Adrenal gland (tissue), 12 donors: Measurements from ENCODE around the gene NAGLU. TPM values are rescaled to one million over a fixed set of nuclear protein-coding genes. Genes with fewer than 3 reads are reported as not detected.
A peak's percentile ranks its signal among the peaks of the same experiment; 100 is the strongest.

Source experiments
- DNase-seq, 7 donors: peaks; one replicate each; pipeline ENCODE4 v3.0.0-alpha.2; 2019 to 2020
- H3K27ac ChIP-seq, 5 donors: fragments of 200-600 bp; sonication (generic) in 4 of 5; 1 replicate in 3 of 5; 2 replicates in 2 of 5; pipeline versions ENCODE4 v1.5.1 to v1.8.0; 2016 to 2020; ENCODE audit warnings: mild to moderate bottlenecking in 1 of 5
- H3K27me3 ChIP-seq: fragments of 200-600 bp; 2 replicates; pipeline ENCODE4 v1.8.0; 2021
- H3K36me3 ChIP-seq, 2 donors: fragments of 200-600 bp; replicated peaks in 1 of 2; 1 replicate in 1 of 2; 2 replicates in 1 of 2; pipeline versions ENCODE4 v1.5.1 to v1.8.0; 2018 to 2022
- H3K4me1 ChIP-seq, 2 donors: fragments of 200-600 bp; replicated peaks in 1 of 2; 1 replicate in 1 of 2; 2 replicates in 1 of 2; pipeline versions ENCODE4 v1.5.1 to v1.8.0; 2018 to 2021
- H3K4me3 ChIP-seq, 4 donors: fragments of 200-600 bp; sonication (generic) in 3 of 4; one replicate each; pipeline ENCODE4 v1.5.1; 2016 to 2018
- H3K9me3 ChIP-seq, 3 donors: fragments of 200-600 bp; sonication (generic) in 1 of 3; replicated peaks in 1 of 3; 1 replicate in 2 of 3; 2 replicates in 1 of 3; pipeline versions ENCODE4 v1.5.1 to v1.8.0; 2016 to 2021
- POLR2A ChIP-seq, 2 donors: fragments of 450-650 bp; IDR thresholded peaks; one replicate each; pipeline ENCODE4 v1.6.1; 2017; ENCODE audit warnings: antibody characterized with exemption in 2 of 2, mild to moderate bottlenecking in 2 of 2, moderate library complexity in 1 of 2
- WGBS, 4 donors: extraction: QIAGEN DNeasy Blood & Tissue Kit in 2 of 4; methylation state at CpG; one replicate each; pipeline versions ENCODE4 v1.1.5 to v1.1.7; 2013 to 2017; 5-methylcytosine and 5-hydroxymethylcytosine counted together
- intact Hi-C, 2 donors: fragments of 100-400 bp; cut with DNase I; formaldehyde crosslinking; loops; one replicate each; pipeline versions ENCODE4 v1.14.1 to v1.15.0; 2022 to 2023
- polyA plus RNA-seq, 3 donors: library from polyadenylated mRNA; stranded (reverse); fragments of 200-250 nt in 2 of 3; fragments of 350-450 nt in 1 of 3; fragmentation: Illumina TruSeq in 1 of 3; extraction: RNeasy Lipid Tissue Mini Kit (QIAGEN cat#74804) in 1 of 3; gene quantifications; one replicate each; pipeline ENCODE4 v1.2.3, GENCODE V29; 2013 to 2014
- total RNA-seq, 9 donors: library from RNA; depleted of rRNA in 4 of 9; stranded (reverse); fragments of >200 nt in 4 of 9; fragments of 120-200 nt in 1 of 9; fragmentation: NEBNext Ultra II Directional in 1 of 9; extraction: Animal tissue kit (Norgen Biotek cat#: 25700) in 1 of 9; gene quantifications; one replicate each; pipeline versions ENCODE4 v1.1.0 to v1.2.4, GENCODE V29; 2013 to 2023
- TF ChIP-seq, protein P1 (sequence below), 6 experiments: fragments of 450-650 bp in 4 of 6; fragments of 200-600 bp in 2 of 6; sonication (generic) in 1 of 6; IDR thresholded peaks; 1 replicate in 5 of 6; 2 replicates in 1 of 6; pipeline versions ENCODE4 v1.5.1 to v1.8.0; 2016 to 2021; ENCODE audit warnings: antibody characterized with exemption in 6 of 6, mild to moderate bottlenecking in 2 of 6, moderate library complexity in 1 of 6
- donor health status: healthy with polysubstance abuse.
- donor health status: Bipolar disorder and iron deficiency.
- donor health status: DM: yes; HTN: yes; CAD: no.
- donor health status: DM: no; HTN: no; CAD: no.
- donor health status: DM: no; HTN: no; CAD: no.
- donor health status: DM: yes; HTN: yes; CAD: no.

The NAGLU gene
- total and polyA plus RNA-seq, 12 donors: 12.4 to 115 (median 58.5) TPM

DNA sequence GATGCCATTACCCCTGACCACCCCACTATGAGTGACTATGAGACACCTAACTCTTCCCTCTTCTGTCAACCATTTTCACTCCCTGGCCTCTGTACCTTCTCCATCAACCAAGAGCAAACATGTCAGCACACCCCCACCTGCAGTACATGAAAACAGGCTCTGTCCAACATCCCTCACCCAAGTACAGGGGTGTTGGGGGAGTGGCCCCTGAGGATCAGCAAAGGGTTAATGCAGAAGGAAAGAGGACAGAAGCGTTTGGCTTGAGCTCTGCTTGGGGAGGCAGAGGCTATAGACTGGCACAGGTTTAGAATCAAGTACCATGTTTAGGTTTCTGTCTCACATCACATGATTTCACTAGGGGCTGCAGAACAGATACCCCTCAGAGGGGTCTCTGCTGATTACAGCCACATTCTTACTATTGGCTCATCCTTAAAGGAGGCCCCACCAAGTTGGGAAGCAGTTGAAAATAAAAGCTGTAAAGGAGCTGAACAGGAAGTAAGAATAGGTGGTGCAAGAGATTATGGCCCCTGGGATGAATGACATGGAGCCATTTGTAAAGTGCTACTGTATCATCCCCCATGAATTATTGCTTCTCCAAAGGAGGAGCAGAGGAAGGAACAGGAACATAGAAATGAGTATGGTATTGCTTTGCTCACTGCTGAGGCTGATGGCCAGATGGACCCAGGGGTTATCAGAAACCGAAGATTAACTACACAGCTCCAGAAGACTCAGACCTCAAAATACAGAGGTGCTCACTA, 43.9 kb downstream of the NAGLU start:
- Histone ChIP-seq H3K27ac (no peak overlapping the region), H3K9me3 (no peaks in the 10 kb centered on the region), H3K4me3 (no peak overlapping the region), H3K27me3 (no peaks in the 10 kb centered on the region), H3K4me1 (peaks cover 5 to 21% of the 10 kb centered on the region in 2 donors), H3K36me3 (peaks cover 0 to 55% of the 10 kb centered on the region in 2 donors)
- intact Hi-C loops: loop anchor here (5.0 to 10.0 kb wide), 2 partner anchors 95 to 102 kb away; partner anchors contain the start of genes CCR10 (in 1 of the 2), CNTNAP1 (in 1 of the 2) and PLEKHH3 (in 1 of the 2)
- TF ChIP-seq POLR2A (IDR thresholded peaks at IDR 0.05): no peak
- TF ChIP-seq, protein P1, sequence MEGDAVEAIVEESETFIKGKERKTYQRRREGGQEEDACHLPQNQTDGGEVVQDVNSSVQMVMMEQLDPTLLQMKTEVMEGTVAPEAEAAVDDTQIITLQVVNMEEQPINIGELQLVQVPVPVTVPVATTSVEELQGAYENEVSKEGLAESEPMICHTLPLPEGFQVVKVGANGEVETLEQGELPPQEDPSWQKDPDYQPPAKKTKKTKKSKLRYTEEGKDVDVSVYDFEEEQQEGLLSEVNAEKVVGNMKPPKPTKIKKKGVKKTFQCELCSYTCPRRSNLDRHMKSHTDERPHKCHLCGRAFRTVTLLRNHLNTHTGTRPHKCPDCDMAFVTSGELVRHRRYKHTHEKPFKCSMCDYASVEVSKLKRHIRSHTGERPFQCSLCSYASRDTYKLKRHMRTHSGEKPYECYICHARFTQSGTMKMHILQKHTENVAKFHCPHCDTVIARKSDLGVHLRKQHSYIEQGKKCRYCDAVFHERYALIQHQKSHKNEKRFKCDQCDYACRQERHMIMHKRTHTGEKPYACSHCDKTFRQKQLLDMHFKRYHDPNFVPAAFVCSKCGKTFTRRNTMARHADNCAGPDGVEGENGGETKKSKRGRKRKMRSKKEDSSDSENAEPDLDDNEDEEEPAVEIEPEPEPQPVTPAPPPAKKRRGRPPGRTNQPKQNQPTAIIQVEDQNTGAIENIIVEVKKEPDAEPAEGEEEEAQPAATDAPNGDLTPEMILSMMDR (IDR thresholded peaks at IDR 0.05): no peak
- no peak for DNase-seq
- 38 to 58% (median 54%) methylated on average over 2 of the region's 2 CpGs for WGBS, 4 donors

- Histone ChIP-seq H3K4me1 (peaks cover 5 to 17% of the 10 kb centered on the region in 2 donors), H3K9me3 (no peaks in the 10 kb centered on the region), H3K36me3 (peaks cover 0 to 73% of the 10 kb centered on the region in 2 donors), H3K27me3 (no peaks in the 10 kb centered on the region), H3K27ac (no peak overlapping the region), H3K4me3 (no peak overlapping the region)
- intact Hi-C loops: loop anchor here (5.0 to 10.0 kb wide), 2 partner anchors 93 to 100 kb away; partner anchors contain the start of genes CCR10 (in 1 of the 2), CNTNAP1 (in 1 of the 2) and PLEKHH3 (in 1 of the 2)
- peak in 1 of 7 donors; percentile 46 for DNase-seq
- TF ChIP-seq, protein P1 (IDR thresholded peaks at IDR 0.05): no peak
- no peak for TF ChIP-seq POLR2A (IDR thresholded peaks at IDR 0.05)
- WGBS, 4 donors: 67 to 76% (median 73%) methylated on average over 3 to 10 of the region's 10 CpGs
Measured at GRCh38 chr17:42581744-42582270, 45.8 kb downstream of the NAGLU start.

GRCh38 chr17:42584880-42585279, 48.8 kb downstream of the NAGLU start:
- peak in 1 of 7 donors; percentile 46 for DNase-seq
- intact Hi-C loops: loop anchor here (5.0 to 10.0 kb wide), 2 partner anchors 90 to 97 kb away; partner anchors contain the start of genes CCR10 (in 1 of the 2), CNTNAP1 (in 1 of the 2) and PLEKHH3 (in 1 of the 2)
- Histone ChIP-seq H3K4me1 (no peaks in the 10 kb centered on the region), H3K27me3 (no peaks in the 10 kb centered on the region), H3K27ac (peak overlapping the region in 2 of 5 donors; percentile 28 to 67), H3K4me3 (no peak overlapping the region), H3K36me3 (peaks cover 0 to 98% of the 10 kb centered on the region in 2 donors), H3K9me3 (no peaks in the 10 kb centered on the region)
- WGBS, 4 donors: 70 to 88% (median 83%) methylated on average over 6 to 9 of the region's 9 CpGs
- no peak for TF ChIP-seq POLR2A (IDR thresholded peaks at IDR 0.05)
- TF ChIP-seq, protein P1 (IDR thresholded peaks at IDR 0.05): no peak

- H3K4me1 ChIP-seq: no peaks in the 10 kb centered on the region
- peaks cover 0 to 98% of the 10 kb centered on the region in 2 donors for H3K36me3 ChIP-seq
- peak overlapping the region in 2 of 5 donors; percentile 28 to 67 for H3K27ac ChIP-seq
- H3K27me3 ChIP-seq: no peaks in the 10 kb centered on the region
- WGBS, 4 donors: 5 to 33% (median 19%) methylated on average over 1 of the region's 1 CpG
- TF ChIP-seq POLR2A (IDR thresholded peaks at IDR 0.05): no peak
- TF ChIP-seq, protein P1 (IDR thresholded peaks at IDR 0.05): no peak
- intact Hi-C loops: loop anchor here in 1 of 2 donors (10.0 kb wide), 1 partner anchor 89 kb away; the partner anchor contains the start of gene PLEKHH3
- H3K4me3 ChIP-seq: no peak overlapping the region
- H3K9me3 ChIP-seq: no peaks in the 10 kb centered on the region
- DNase-seq: peak in 3 of 7 donors; percentile 32 to 52 (median 48)
Measured at GRCh38 chr17:42585353-42585752, 49.3 kb downstream of the NAGLU start.
